Calu3 (cell line): ENCODE data around the gene SSBP2. TPM values are rescaled to one million over a fixed set of nuclear protein-coding genes. Genes with fewer than 3 reads are reported as not detected.
"Not testable (repeated sequence)": the region's sequence is repeated elsewhere in the genome, so short reads cannot be mapped to it uniquely, and the experiment has no call there.

Experiments
- BruUV-seq: library from RNA; stranded (reverse); fragments of 400-500 nt; replicated peaks from 2 replicates; lab custom pipeline; 2021; lab: Mats Ljungman, UMichigan
- CTCF ChIA-PET: fragments of 300-600 bp; sonication (Branson Sonifier 250); formaldehyde crosslinking; loops from one replicate; lab custom pipeline; 2022; ENCODE audit warnings: antibody characterized with exemption; lab: Charles Lee
- DNase-seq: peaks from one replicate; pipeline ENCODE4 v3.0.0; 2022
- H3K27ac Mint-ChIP-seq: one replicate; pipeline ENCODE4 v1.8.0; 2022; ENCODE audit warnings: mixed read lengths; ENCODE audit not compliant: unreplicated experiment
- H3K27me3 Mint-ChIP-seq: one replicate; pipeline ENCODE4 v1.8.0; 2022; ENCODE audit warnings: mixed read lengths; ENCODE audit not compliant: unreplicated experiment
- H3K36me3 Mint-ChIP-seq: one replicate; pipeline ENCODE4 v1.8.0; 2022; ENCODE audit warnings: mild to moderate bottlenecking, moderate library complexity, mixed read lengths; ENCODE audit not compliant: insufficient read depth, unreplicated experiment
- H3K4me1 Mint-ChIP-seq: one replicate; pipeline ENCODE4 v1.8.0; 2022; ENCODE audit warnings: mild to moderate bottlenecking, low read depth, mixed read lengths; ENCODE audit not compliant: unreplicated experiment
- H3K4me3 Mint-ChIP-seq: one replicate; pipeline ENCODE4 v1.8.0; 2022; ENCODE audit warnings: mild to moderate bottlenecking, low read depth, moderate library complexity, mixed read lengths; ENCODE audit not compliant: unreplicated experiment
- H3K9me3 Mint-ChIP-seq: one replicate; pipeline ENCODE4 v1.8.0; 2022; ENCODE audit warnings: low read depth, mixed read lengths; ENCODE audit not compliant: unreplicated experiment
- intact Hi-C: fragments of 100-400 bp; cut with micrococcal nuclease; formaldehyde crosslinking; loops from one replicate; pipeline ENCODE4 v1.10.0; 2022; ENCODE audit not compliant: unreplicated experiment
- total RNA-seq: library from RNA; stranded (reverse); gene quantifications from 2 replicates; pipeline ENCODE4 v1.2.3, GENCODE V29; 2022
- TF ChIP-seq, protein P1 (sequence below): fragments of 200-600 bp; IDR thresholded peaks from one replicate; pipeline ENCODE4 v1.8.0; 2022; ENCODE audit warnings: antibody characterized with exemption; ENCODE audit not compliant: unreplicated experiment

The SSBP2 gene
- total RNA-seq, 1 experiment from 2014 or later, result 18.9 TPM

DNA sequence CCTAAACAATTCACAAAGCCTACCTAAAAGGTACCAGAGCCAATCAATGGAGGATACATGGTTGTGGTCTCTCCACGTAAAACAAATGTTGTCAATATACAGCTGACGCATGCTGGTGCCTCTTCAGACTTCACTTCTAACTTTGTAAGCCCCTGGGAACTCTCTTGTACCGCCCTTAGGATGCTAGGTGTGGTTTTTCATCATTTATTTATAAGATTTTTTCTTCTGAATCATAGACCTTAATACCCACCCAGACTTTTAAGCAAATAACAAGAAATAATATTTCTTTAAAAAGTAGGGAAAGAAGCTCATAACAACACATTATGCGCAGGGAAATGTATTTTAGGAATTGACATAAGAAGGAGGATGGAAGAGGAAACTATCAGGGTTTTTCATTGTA, 33.0 kb downstream of the SSBP2 start:
- no TSS peak for BruUV-seq
- no peaks in the 10 kb centered on the region for H3K9me3 Mint-ChIP-seq
- H3K4me1 Mint-ChIP-seq, result peaks cover 24% of the 10 kb centered on the region
- no peak overlapping the region for H3K27ac Mint-ChIP-seq
- TF ChIP-seq, protein P1, sequence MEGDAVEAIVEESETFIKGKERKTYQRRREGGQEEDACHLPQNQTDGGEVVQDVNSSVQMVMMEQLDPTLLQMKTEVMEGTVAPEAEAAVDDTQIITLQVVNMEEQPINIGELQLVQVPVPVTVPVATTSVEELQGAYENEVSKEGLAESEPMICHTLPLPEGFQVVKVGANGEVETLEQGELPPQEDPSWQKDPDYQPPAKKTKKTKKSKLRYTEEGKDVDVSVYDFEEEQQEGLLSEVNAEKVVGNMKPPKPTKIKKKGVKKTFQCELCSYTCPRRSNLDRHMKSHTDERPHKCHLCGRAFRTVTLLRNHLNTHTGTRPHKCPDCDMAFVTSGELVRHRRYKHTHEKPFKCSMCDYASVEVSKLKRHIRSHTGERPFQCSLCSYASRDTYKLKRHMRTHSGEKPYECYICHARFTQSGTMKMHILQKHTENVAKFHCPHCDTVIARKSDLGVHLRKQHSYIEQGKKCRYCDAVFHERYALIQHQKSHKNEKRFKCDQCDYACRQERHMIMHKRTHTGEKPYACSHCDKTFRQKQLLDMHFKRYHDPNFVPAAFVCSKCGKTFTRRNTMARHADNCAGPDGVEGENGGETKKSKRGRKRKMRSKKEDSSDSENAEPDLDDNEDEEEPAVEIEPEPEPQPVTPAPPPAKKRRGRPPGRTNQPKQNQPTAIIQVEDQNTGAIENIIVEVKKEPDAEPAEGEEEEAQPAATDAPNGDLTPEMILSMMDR, result no peak
- H3K27me3 Mint-ChIP-seq, result no peaks in the 10 kb centered on the region
- no peak overlapping the region for H3K4me3 Mint-ChIP-seq
- no peak for DNase-seq
- H3K36me3 Mint-ChIP-seq, result no peaks in the 10 kb centered on the region
- CTCF ChIA-PET, result interaction anchor here (1.1 kb wide), 1 partner anchor 10 kb away, joined by 3 read pairs; no protein-coding TSS in a partner anchor
- intact Hi-C loops, result no loop called here

DNA sequence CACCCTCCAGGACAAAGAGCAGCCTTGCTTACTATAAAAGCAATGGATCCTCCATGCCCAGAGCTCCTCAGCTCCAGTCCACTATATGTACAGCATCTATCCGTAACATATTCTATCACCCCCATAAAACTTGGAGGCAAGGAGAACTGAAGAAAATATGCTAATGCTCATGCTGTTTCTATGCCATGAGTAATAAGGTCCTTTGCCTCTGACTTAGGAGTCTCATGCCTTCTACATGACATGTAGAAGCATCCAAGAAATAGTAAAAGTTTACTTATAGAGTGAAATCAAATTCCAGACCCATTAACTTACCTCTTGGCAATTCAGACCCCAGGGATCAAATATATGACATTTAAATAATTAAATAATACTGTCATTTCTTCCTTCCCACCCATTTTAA, 33.7 kb downstream of the SSBP2 start:
- H3K27ac Mint-ChIP-seq, result no peak overlapping the region

DNA sequence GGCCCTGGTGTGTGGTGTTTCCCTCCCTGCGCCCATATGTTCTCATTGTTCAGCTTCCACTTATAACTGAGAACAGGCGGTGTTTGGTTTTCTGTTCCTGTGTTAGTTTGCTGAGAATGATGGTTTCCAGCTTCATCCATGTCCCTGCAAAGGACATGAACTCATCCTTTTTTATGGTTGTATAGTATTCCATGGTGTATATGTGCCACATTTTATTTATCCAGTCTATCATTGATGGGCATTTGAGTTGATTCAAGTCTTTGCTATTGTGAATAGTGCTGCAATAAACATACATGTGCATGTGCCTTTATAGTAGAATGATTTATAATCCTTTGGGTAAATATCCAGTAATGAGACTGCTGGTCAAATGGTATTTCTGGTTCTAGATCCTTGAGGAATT, 36.8 kb downstream of the SSBP2 start:
- H3K4me1 Mint-ChIP-seq, H3K27ac Mint-ChIP-seq, H3K9me3 Mint-ChIP-seq, H3K27me3 Mint-ChIP-seq, BruUV-seq, intact Hi-C loops, H3K4me3 Mint-ChIP-seq, DNase-seq, CTCF ChIA-PET, H3K36me3 Mint-ChIP-seq: not testable (repeated sequence)

More for the DNA sequence above, 33.7 kb downstream of the SSBP2 start:
- TF ChIP-seq, protein P1, result no peak
- Mint-ChIP-seq H3K36me3 (no peaks in the 10 kb centered on the region), H3K27me3 (no peaks in the 10 kb centered on the region), H3K4me3 (no peak overlapping the region), H3K9me3 (no peaks in the 10 kb centered on the region), H3K4me1 (peaks cover 24% of the 10 kb centered on the region)
- intact Hi-C loops, result no loop called here
- BruUV-seq, result no TSS peak
- CTCF ChIA-PET, result interaction anchor here (1.1 kb wide), 1 partner anchor 9 kb away, joined by 3 read pairs; no protein-coding TSS in a partner anchor
- no peak for DNase-seq

DNA sequence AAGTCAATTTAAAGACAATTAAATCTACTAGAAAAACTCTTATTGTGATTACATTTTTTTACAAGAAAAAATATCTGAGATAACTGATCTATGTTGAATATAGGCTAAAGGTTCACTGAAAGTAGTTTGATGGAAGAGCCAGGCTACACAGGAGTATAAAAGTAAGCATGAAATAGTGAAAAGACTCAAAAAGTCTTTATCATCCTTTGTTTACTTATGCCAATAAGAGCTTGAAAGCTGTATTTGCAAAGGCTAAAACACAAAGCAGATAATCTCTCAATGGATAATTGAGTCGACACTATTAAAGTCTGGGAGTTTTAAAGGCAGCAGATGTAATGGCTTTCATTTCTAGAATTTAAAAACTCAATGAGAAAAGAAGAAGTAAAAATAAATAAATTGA, 42.0 kb downstream of the SSBP2 start:
- H3K4me1 Mint-ChIP-seq, result no peaks in the 10 kb centered on the region

DNA sequence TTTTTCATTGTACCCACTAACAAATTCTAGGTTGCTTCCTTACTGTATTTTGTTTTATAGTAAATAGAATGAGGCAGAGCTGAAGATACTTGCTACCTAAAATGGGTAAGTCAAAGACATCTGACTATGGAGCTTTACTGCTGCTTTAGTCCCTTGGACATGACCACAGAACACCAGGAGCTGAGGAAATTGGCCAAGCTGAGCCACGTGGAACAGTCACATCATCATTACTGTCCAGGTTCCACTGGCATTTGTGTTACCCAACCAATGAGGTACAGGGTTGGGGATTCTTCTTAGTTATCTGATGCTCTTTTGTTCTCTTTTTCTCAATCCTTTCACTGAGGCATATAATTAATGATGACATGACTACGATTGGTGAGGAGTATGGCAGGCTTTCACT, 47.1 kb downstream of the SSBP2 start:
- DNase-seq, result no peak
- Mint-ChIP-seq H3K27ac (no peak overlapping the region), H3K9me3 (peaks cover 2% of the 10 kb centered on the region), H3K4me3 (no peak overlapping the region), H3K36me3 (no peaks in the 10 kb centered on the region), H3K27me3 (no peaks in the 10 kb centered on the region), H3K4me1 (no peaks in the 10 kb centered on the region)
- CTCF ChIA-PET, result no interaction called here
- TF ChIP-seq, protein P1, result no peak
- no TSS peak for BruUV-seq
- intact Hi-C loops, result no loop called here

More for the DNA sequence above, 42.0 kb downstream of the SSBP2 start:
- Mint-ChIP-seq H3K4me3 (no peak overlapping the region), H3K9me3 (no peaks in the 10 kb centered on the region), H3K27ac (no peak overlapping the region), H3K36me3 (no peaks in the 10 kb centered on the region), H3K27me3 (no peaks in the 10 kb centered on the region)
- TF ChIP-seq, protein P1, result no peak
- CTCF ChIA-PET, result interaction anchor here (1.5 kb wide), 1 partner anchor 8 kb away, joined by 3 read pairs; no protein-coding TSS in a partner anchor
- BruUV-seq, result no TSS peak
- intact Hi-C loops, result no loop called here
- DNase-seq, result no peak
